ENCODE data around the gene ZFAND3.
A peak's percentile ranks its signal among the peaks of the same experiment; 100 is the strongest.
"Not testable (repeated sequence)": the region's sequence is repeated elsewhere in the genome, so short reads cannot be mapped to it uniquely, and the experiment has no call there.

ZFAND3 gene

GRCh38 chr6:38039502-38039901, 220.0 kb downstream of the ZFAND3 start:
- H3K36me3 Mint-ChIP-seq (ENCODE audit: low read depth): no peaks in the 10 kb centered on the region
- H3K4me1 Mint-ChIP-seq (ENCODE audit: low read depth): peaks cover 5% of the 10 kb centered on the region
- DNase-seq (ENCODE audit: low spot score): no peak
- H3K27me3 Mint-ChIP-seq (ENCODE audit: low read depth): no peaks in the 10 kb centered on the region
- H3K9me3 Mint-ChIP-seq: no peaks in the 10 kb centered on the region
- no peak overlapping the region for H3K27ac Mint-ChIP-seq
- no peak overlapping the region for H3K4me3 Mint-ChIP-seq

GRCh38 chr6:38040254-38040653, 220.7 kb downstream of the ZFAND3 start:
- DNase-seq (ENCODE audit: low spot score): no peak

GRCh38 chr6:38043259-38043753, 223.8 kb downstream of the ZFAND3 start:
- no peak for DNase-seq (ENCODE audit: low spot score)
- no peak overlapping the region for H3K4me3 Mint-ChIP-seq
- H3K9me3 Mint-ChIP-seq: no peaks in the 10 kb centered on the region
- no peaks in the 10 kb centered on the region for H3K27me3 Mint-ChIP-seq (ENCODE audit: low read depth)
- H3K36me3 Mint-ChIP-seq (ENCODE audit: low read depth): no peaks in the 10 kb centered on the region
- H3K27ac Mint-ChIP-seq: no peak overlapping the region
- H3K4me1 Mint-ChIP-seq (ENCODE audit: low read depth): no peaks in the 10 kb centered on the region

More at GRCh38 chr6:38040254-38040653, 220.7 kb downstream of the ZFAND3 start:
- H3K4me1 Mint-ChIP-seq (ENCODE audit: low read depth): no peaks in the 10 kb centered on the region
- H3K36me3 Mint-ChIP-seq (ENCODE audit: low read depth): no peaks in the 10 kb centered on the region
- H3K4me3 Mint-ChIP-seq: no peak overlapping the region
- H3K27me3 Mint-ChIP-seq (ENCODE audit: low read depth): no peaks in the 10 kb centered on the region
- no peak overlapping the region for H3K27ac Mint-ChIP-seq
- H3K9me3 Mint-ChIP-seq: no peaks in the 10 kb centered on the region

- Mint-ChIP-seq H3K4me3 (no peak overlapping the region), H3K36me3 (ENCODE audit: low read depth) (no peaks in the 10 kb centered on the region), H3K9me3 (peaks cover 6% of the 10 kb centered on the region), H3K4me1 (ENCODE audit: low read depth) (no peaks in the 10 kb centered on the region), H3K27me3 (ENCODE audit: low read depth) (no peaks in the 10 kb centered on the region), H3K27ac (no peak overlapping the region)
- DNase-seq (ENCODE audit: low spot score): no peak
These were observed 226.3 kb downstream of the ZFAND3 start for GRCh38 chr6:38045701-38046305.

DNA sequence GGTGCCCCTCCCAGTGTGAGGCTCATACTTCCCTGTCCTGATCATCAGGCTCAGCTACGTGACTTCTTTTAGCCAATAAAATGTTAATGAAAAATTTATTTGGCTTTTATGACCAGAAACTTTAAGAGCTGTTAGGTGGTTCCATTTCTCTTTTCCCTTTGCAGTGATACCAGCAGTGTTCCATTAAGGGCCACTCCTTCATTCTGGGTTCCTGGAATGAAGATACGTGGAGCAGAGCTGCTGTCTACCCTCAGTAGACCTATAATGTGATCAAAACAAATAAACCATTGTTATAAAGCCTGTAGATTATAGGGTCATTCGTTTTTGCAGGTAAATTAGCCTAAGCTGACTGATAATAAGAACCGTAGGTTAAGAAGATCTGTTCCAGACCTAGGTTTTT, 228.0 kb downstream of the ZFAND3 start:
- Mint-ChIP-seq H3K36me3 (ENCODE audit: low read depth) (no peaks in the 10 kb centered on the region), H3K9me3 (peaks cover 6% of the 10 kb centered on the region), H3K4me1 (ENCODE audit: low read depth) (no peaks in the 10 kb centered on the region), H3K27ac (no peak overlapping the region), H3K4me3 (no peak overlapping the region), H3K27me3 (ENCODE audit: low read depth) (no peaks in the 10 kb centered on the region)
- no peak for DNase-seq (ENCODE audit: low spot score)

DNA sequence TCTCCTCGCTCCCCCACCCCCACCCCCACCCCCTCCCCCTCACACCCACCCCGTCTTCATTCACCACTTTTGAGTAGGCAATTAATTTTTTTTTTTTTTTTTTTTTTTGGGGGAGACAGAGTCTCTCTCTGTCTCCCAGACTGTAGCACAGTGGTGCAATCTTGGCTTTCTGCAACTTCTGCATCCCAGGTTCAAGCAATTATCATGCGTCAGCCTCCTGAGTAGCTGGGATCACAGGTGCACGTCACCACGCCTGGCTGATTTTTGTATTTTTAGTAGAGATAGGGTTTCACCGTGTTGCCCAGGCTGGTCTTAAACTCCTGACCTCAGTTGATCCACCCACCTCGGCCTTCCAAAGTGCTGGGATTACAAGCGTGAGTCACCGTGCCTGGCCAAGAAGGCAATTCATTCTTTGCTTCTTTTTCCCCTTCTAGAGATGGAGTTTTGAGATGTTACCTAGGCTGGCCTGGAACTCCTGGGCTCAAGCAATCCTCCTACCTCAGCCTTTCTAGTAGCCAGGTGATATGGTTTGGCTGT, 230.4 kb downstream of the ZFAND3 start:
- DNase-seq (ENCODE audit: low spot score); H3K27ac Mint-ChIP-seq; H3K4me3 Mint-ChIP-seq; H3K36me3 Mint-ChIP-seq (ENCODE audit: low read depth); H3K9me3 Mint-ChIP-seq; H3K27me3 Mint-ChIP-seq (ENCODE audit: low read depth); H3K4me1 Mint-ChIP-seq (ENCODE audit: low read depth): not testable (repeated sequence)

DNA sequence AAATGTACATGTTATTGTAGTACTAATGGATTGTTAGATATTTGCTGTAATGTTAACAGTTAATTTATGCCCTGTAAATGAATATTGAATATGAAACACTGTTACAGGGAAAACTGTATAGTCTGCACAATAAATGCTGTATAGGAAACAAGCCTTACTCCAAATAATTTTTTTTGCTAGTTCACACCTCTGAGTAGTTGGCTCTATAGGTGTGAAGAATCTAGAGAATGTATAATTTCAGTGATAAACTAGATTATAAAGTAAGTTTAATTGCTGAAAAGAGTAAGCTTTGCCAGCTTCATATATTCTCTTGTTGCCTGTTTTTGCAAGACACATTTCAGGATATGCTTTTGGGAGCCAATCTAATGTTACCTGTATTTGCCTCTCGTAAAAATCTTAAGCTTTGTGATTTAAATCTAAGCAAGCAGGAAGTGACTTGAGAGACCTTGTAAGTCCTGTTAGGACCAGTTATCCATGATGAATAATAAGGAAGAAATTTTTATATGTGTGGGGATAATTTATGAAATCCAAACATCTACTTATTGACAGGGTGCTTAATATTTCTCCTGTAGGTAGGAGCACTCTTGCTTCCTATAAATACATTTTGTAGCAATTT, 232.4 kb downstream of the ZFAND3 start:
- H3K4me1 Mint-ChIP-seq (ENCODE audit: low read depth): peaks cover 2% of the 10 kb centered on the region

GRCh38 chr6:38054527-38055202, 235.1 kb downstream of the ZFAND3 start:
- Mint-ChIP-seq H3K9me3 (no peaks in the 10 kb centered on the region), H3K27me3 (ENCODE audit: low read depth) (no peaks in the 10 kb centered on the region), H3K27ac (no peak overlapping the region), H3K4me3 (no peak overlapping the region), H3K36me3 (ENCODE audit: low read depth) (no peaks in the 10 kb centered on the region), H3K4me1 (ENCODE audit: low read depth) (peaks cover 8% of the 10 kb centered on the region)
- DNase-seq (ENCODE audit: low spot score): no peak

More for the DNA sequence above, 232.4 kb downstream of the ZFAND3 start:
- no peaks in the 10 kb centered on the region for H3K27me3 Mint-ChIP-seq (ENCODE audit: low read depth)
- no peak overlapping the region for H3K27ac Mint-ChIP-seq
- no peaks in the 10 kb centered on the region for H3K36me3 Mint-ChIP-seq (ENCODE audit: low read depth)
- H3K4me3 Mint-ChIP-seq: no peak overlapping the region
- no peak for DNase-seq (ENCODE audit: low spot score)
- peaks cover 6% of the 10 kb centered on the region for H3K9me3 Mint-ChIP-seq

GRCh38 chr6:38055203-38055589, 235.7 kb downstream of the ZFAND3 start:
- no peaks in the 10 kb centered on the region for H3K9me3 Mint-ChIP-seq
- peaks cover 8% of the 10 kb centered on the region for H3K4me1 Mint-ChIP-seq (ENCODE audit: low read depth)
- DNase-seq (ENCODE audit: low spot score): no peak
- H3K27me3 Mint-ChIP-seq (ENCODE audit: low read depth): no peaks in the 10 kb centered on the region
- H3K4me3 Mint-ChIP-seq: no peak overlapping the region
- H3K36me3 Mint-ChIP-seq (ENCODE audit: low read depth): no peaks in the 10 kb centered on the region
- H3K27ac Mint-ChIP-seq: no peak overlapping the region

- no peak for DNase-seq (ENCODE audit: low spot score)
- H3K4me3 Mint-ChIP-seq: no peak overlapping the region
- peaks cover 8% of the 10 kb centered on the region for H3K4me1 Mint-ChIP-seq (ENCODE audit: low read depth)
- no peaks in the 10 kb centered on the region for H3K9me3 Mint-ChIP-seq
- H3K27ac Mint-ChIP-seq: peak overlapping the region; percentile 5
- H3K36me3 Mint-ChIP-seq (ENCODE audit: low read depth): peaks cover 2% of the 10 kb centered on the region
- H3K27me3 Mint-ChIP-seq (ENCODE audit: low read depth): no peaks in the 10 kb centered on the region
These were observed 236.8 kb downstream of the ZFAND3 start for GRCh38 chr6:38056361-38056760.

- H3K9me3 Mint-ChIP-seq: no peaks in the 10 kb centered on the region
- peaks cover 9% of the 10 kb centered on the region for H3K36me3 Mint-ChIP-seq (ENCODE audit: low read depth)
- H3K4me1 Mint-ChIP-seq (ENCODE audit: low read depth): peaks cover 7% of the 10 kb centered on the region
- no peak overlapping the region for H3K4me3 Mint-ChIP-seq
- peak; percentile 56 for DNase-seq (ENCODE audit: low spot score)
- H3K27ac Mint-ChIP-seq: no peak overlapping the region
- H3K27me3 Mint-ChIP-seq (ENCODE audit: low read depth): no peaks in the 10 kb centered on the region
These were observed 238.5 kb downstream of the ZFAND3 start for GRCh38 chr6:38057994-38058393.

DNA sequence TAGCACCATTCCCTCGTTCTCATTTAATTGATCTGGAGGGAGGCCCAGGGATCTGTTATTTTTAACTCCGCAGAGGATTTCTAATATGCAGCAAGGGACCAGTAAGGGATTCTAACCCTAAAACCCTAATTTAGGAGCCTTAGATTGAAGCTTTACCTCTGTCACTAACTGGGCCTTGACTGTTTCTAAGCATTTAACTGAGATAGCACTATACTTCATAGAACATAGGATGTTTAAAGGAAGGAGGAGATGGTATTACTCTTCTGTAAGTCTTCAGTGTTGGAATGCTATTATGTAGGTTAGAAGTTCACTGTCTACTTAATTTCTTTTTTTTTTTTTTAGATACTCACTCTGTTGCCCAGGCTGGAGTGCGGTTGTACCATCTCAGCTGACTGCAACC, 242.5 kb downstream of the ZFAND3 start:
- DNase-seq (ENCODE audit: low spot score): no peak
- Mint-ChIP-seq H3K27me3 (ENCODE audit: low read depth) (no peaks in the 10 kb centered on the region), H3K4me3 (no peak overlapping the region), H3K4me1 (ENCODE audit: low read depth) (peaks cover 5% of the 10 kb centered on the region), H3K36me3 (ENCODE audit: low read depth) (peaks cover 15% of the 10 kb centered on the region), H3K9me3 (no peaks in the 10 kb centered on the region), H3K27ac (no peak overlapping the region)

GRCh38 chr6:38063973-38064372, 244.4 kb downstream of the ZFAND3 start:
- no peaks in the 10 kb centered on the region for H3K9me3 Mint-ChIP-seq
- H3K27ac Mint-ChIP-seq: no peak overlapping the region
- no peaks in the 10 kb centered on the region for H3K27me3 Mint-ChIP-seq (ENCODE audit: low read depth)
- no peak for DNase-seq (ENCODE audit: low spot score)
- H3K36me3 Mint-ChIP-seq (ENCODE audit: low read depth): peaks cover 15% of the 10 kb centered on the region
- peaks cover 2% of the 10 kb centered on the region for H3K4me1 Mint-ChIP-seq (ENCODE audit: low read depth)
- no peak overlapping the region for H3K4me3 Mint-ChIP-seq

GRCh38 chr6:38064431-38064830, 244.9 kb downstream of the ZFAND3 start:
- DNase-seq (ENCODE audit: low spot score): no peak
- Mint-ChIP-seq H3K9me3 (no peaks in the 10 kb centered on the region), H3K4me3 (no peak overlapping the region), H3K27me3 (ENCODE audit: low read depth) (no peaks in the 10 kb centered on the region), H3K36me3 (ENCODE audit: low read depth) (peaks cover 15% of the 10 kb centered on the region), H3K4me1 (ENCODE audit: low read depth) (peaks cover 2% of the 10 kb centered on the region), H3K27ac (no peak overlapping the region)

All from T-helper 2 cell treated with Interferon-gamma antibody and Interleukin-4, amounts not matched to agents 5 μg/mL and 100 μg/mL, for 36 hours (primary cell).